Cardiac septum (tissue), 1 donor: Measurements from ENCODE around the gene FILIP1L. TPM values are rescaled to one million over a fixed set of nuclear protein-coding genes. Genes with fewer than 3 reads are reported as not detected.
"Not testable (repeated sequence)": the region's sequence is repeated elsewhere in the genome, so short reads cannot be mapped to it uniquely, and the experiment has no call there.

Experiments
- DNase-seq: peaks from one replicate; pipeline ENCODE4 v3.0.0-alpha.2; 2020; ENCODE audit warnings: low spot score
- intact Hi-C: fragments of 100-400 bp; cut with DNase I; formaldehyde crosslinking; loops from one replicate; pipeline ENCODE4 v1.14.0; 2022
- total RNA-seq: library from RNA; stranded (reverse); fragmentation: NEBNext Ultra II Directional; extraction: Animal tissue kit (Norgen Biotek cat#: 25700); gene quantifications from one replicate; pipeline ENCODE4 v1.2.1, GENCODE V29; 2021
- donor health status: DM: no; HTN: no; CAD: no.

The FILIP1L gene
- total RNA-seq, 1 donor from 2014 or later, result 120 TPM

DNA sequence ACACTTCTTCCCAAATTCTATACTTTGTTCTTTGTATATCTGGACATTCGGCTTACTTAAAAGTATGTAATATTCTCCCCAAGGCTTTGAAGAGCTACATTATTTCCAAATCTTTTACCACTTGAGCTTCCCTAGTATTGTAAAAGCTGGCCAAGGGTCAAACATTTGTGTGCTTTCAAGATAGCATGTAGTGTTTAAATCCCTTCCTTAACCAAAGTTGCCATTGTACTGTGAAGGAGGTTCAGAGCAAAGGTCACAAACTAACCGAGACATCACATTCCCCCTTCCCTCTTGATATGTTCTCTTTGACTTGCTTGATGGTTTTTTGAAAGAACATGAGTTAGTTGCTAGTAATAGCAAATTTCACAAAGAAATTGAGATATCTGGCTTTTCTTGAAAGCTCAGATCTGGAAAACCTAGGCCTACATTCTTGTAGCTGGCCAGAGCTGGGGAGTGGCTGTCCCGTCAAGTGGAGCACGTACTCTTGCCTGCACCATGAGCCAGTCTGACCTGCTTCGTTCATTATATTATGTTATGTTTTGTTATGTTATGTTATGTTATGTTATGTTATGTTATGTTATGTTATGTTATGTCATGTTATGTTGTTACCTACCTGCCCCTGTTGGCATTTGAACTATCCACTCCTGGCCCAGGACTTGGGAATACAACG is 60.2 kb downstream of the FILIP1L start:
- no peak for DNase-seq
- intact Hi-C loops, result no loop called here

DNA sequence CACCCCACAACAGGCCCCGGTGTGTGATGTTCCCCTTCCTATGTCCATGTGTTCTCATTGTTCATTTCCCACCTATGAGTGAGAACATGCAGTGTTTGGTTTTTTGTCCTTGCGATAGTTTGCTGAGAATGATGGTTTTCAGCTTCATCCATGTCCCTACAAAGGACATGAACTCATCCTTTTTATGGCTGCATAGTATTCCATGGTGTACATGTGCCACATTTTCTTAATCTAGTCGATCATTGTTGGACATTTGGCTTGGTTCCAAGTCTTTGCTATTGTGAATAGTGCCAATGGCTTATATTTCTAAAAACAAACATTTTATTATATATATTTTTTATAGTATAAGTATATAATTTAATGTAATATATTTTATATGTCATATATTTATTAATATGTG is 62.8 kb downstream of the FILIP1L start:
- intact Hi-C loops, DNase-seq: not testable (repeated sequence)

DNA sequence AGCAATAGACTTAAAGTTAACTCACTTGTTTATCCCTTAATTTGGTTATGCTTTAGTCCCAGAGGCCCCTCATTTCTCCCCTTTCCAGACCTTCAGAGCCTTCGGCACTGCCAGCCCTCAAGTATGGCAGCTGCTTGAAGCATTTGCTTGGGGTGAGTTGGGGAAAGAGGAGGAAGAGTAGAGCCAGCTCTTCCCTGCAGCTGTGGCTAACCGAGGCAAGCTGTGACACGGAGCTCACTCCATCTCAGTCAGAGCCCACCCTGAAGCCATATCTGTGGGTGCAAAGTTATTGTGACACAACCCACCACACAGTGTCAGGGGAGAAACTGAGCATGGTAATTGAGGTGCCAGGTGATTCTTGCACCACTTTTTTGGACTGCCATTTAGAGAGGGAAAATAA is 66.1 kb downstream of the FILIP1L start:
- intact Hi-C loops, result no loop called here
- no peak for DNase-seq

DNA sequence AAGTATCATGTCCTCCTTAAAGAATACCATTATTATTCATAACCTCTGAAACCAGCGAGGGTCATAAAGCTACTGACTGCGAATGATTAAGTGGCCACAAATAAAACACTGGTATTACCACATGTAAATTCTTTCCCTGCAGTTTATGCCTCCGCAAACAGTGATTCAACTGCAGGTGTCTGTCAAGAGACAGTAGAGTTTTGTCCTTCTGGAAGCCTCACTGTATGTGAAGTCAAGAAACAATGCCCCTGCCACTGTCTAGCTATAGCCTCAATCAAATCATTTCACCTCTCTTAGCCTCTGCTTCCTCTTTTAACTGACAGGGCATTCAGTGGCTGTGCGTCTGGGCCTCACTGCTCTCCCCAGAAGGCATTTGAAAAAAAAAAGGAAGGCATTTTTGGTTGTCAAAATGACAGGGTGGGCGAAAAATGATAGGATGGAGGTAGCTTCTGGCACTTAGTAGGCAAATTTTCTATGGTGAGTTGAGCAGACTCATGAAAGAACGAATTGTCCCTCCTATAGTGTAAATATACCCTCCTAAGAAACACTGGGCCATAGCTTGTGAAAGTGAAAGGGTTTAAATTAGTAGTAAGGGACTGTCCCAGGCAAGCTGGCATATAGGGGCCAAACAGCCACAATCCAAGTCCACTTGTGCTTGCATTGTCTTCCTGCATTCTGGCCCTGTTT is 66.7 kb downstream of the FILIP1L start:
- intact Hi-C loops, result no loop called here
- DNase-seq, result no peak

DNA sequence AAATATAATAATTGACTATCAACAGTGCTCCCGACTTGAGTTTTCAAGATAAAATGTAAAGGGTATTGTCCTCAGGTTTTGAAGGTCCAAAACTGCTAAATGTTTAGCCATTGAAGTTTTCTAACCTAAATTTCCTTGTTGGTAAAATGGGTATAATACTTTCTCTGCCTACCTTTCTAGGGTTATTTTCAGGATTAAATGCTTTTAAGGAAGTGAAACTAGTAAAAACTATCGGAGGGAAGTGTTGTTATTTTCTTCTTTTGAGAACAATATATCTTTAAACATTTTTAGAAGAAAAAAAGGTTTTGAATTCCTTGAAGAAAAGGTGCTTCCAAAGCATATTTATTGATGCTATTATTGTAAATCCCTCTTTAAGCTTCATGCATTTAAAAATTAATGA is 67.3 kb downstream of the FILIP1L start:
- DNase-seq, result no peak
- intact Hi-C loops, result no loop called here

DNA sequence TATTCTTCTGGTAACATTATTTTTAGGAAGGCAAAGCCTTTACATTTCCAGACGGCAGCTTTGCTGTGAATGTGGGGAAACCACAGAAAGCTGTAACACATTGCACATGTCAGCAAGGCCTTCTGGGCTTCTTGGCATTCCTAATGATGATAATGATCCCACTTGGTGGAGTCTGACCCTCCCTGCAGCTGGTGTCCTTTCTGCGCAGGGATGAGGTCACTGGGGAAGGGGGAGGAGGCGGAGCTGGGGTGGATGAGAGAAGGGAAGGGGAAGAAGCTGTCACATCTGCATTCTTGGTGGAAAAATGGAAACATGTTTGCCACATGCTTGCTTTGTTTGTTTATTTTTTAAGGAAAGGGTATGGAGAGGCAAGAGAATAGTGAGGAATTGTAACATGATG is 68.6 kb downstream of the FILIP1L start:
- no peak for DNase-seq
- intact Hi-C loops, result no loop called here

DNA sequence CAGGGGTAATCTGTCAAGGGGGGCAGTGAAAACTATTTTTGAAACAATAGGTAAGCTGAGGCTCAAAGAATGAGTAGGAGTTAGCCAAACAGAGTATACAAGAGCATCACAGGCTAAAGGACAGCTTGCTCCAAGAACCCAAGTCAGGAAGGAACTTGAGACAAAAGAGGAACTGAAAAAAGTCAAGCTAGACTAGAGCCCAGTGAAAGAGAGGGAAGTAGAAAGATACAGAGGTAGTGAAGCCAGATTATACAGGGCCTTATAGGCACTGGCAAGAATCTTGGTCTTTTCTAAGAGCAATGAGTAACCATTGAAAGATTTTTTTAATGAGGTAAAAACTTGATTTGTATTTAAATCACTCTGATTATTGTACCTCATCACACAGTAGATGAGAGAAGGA is 69.9 kb downstream of the FILIP1L start:
- intact Hi-C loops, result loop anchor here (5.0 kb wide), 1 partner anchor 102 kb away; no protein-coding TSS in a partner anchor
- no peak for DNase-seq

DNA sequence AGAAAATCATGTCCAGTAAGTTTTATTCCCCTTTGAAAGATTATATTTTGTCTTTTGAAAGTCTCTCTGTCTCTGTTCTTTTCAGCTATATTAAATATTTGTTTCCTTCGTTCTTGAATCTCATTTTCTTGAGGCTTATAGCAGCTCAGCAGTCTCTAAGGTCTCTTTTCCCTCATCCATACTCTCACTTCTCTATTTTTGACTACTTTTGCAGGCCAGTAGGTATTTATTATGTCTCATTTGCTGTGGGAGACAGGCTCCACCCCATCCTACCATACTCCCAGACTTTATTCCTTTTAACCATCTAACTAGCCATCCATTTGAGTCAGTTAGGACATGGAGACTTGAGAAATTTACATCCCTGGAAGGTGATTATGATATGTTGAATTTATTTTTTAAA is 71.0 kb downstream of the FILIP1L start:
- intact Hi-C loops, result loop anchor here (2.0 to 5.0 kb wide), 2 partner anchors 34 to 101 kb away; no protein-coding TSS in a partner anchor
- DNase-seq, result no peak

DNA sequence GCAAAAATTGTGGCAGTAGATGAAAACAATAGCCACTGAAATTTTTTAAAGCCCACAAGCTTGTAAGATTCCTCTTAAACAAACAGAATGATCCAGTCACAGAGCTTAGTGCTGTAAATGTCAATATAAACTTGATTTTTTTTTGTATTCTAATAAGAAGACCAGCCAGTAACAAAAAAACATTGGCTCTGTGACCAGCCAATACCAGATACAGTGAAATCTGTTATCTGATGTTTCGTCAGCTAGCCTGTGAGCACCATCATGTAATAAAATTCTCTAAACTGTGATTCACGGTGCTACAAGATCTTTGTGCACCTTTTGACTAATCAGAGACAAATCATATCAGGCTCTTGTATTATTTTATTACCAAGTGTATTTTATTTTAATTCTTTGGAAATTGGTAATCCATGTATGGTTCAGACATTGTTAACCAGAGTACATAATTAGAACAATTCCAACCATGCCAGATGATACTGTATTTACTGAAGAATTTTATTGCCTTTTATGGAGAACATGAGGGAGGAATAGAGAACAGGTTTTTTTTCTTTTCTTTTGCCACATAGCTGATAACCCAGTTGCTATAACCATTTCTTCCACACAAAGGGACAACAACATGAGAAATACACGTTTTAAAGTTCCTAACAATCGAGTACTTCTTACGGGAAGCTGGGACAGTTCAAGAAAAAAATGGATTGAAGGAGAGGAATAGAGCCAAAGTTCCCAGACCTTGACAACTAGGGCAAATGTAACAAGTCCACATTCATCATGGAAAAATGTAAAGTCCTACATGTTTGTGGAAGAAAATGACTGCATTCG is 71.9 kb downstream of the FILIP1L start:
- intact Hi-C loops, result loop anchor here (2.0 to 5.0 kb wide), 2 partner anchors 34 to 100 kb away; no protein-coding TSS in a partner anchor
- no peak for DNase-seq

DNA sequence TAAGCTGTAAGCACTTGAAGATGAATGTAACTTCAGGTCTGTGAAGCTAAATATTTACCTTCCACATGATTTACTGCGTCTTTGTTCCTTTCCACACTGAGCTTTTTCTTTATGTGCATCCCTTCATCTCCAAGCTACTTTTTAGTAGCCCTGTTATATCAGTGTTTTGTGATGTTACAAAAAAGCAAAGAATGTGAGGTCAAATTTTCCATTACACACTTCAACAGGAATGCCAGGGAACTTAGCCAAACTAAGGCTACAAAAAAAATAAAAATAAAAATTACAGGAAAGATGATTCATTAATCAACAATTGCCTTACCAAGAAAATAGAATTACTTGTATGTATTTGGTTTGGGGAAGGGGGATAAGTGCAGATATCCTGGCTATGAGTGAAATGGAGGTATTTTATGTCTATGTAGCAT is 73.0 kb downstream of the FILIP1L start:
- DNase-seq, result no peak
- intact Hi-C loops, result loop anchor here (2.0 to 5.0 kb wide), 3 partner anchors 99 to 197 kb away; no protein-coding TSS in a partner anchor

DNA sequence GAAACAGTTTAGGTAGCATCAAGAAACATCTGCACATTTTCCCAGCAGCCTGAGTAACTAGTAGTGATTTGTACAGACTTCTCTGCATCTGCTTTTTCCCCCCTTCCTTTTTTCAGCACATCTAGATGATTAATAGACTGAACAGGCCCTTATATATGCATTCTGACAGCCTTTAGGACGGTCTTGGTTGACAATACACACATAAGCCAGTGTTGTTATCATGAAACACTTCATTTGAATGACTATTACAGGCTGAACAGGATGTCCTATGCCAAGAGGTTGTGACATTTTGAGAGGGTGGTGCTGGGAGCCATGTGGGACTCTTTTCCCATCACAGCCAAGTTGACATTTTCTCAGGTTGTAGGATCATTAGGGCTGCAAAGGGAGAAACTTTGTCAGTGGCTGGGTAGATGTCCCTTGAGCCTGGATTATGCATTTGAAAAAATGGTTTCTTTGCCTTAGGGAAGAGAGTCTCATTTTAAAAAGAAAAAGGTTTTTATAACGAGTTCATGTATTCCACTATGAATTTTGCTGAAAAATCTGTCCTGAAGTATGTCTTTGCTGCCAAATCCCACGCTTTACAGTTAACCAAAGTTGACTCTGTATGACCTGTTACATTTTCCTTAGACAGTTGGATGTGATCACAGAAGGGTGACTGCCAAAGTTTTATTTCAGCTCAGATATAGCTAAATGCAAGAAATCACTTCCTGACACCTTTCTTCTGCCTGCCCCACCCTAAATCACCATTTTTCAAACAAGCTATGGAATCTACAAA is 73.7 kb downstream of the FILIP1L start:
- DNase-seq, result no peak
- intact Hi-C loops, result loop anchor here (2.0 to 5.0 kb wide), 3 partner anchors 98 to 196 kb away; no protein-coding TSS in a partner anchor

DNA sequence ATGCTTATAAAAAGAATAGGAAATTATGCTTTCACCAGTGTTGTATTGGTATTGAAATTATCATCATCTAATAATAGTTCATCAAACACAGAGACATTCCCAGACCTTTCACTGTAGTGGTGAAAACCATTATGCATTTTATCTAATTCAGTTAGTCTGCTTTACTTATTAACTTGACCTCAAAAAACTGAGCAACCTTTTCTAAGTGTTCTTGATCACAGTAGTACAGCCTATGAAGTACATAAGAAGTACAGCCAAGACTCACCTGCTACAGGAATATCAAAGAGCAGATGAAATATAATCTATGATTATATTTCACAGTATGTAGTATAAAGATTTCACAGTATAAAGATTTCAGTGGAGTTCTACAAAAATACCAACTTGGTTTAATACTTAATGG is 75.2 kb downstream of the FILIP1L start:
- no peak for DNase-seq
- intact Hi-C loops, result no loop called here

DNA sequence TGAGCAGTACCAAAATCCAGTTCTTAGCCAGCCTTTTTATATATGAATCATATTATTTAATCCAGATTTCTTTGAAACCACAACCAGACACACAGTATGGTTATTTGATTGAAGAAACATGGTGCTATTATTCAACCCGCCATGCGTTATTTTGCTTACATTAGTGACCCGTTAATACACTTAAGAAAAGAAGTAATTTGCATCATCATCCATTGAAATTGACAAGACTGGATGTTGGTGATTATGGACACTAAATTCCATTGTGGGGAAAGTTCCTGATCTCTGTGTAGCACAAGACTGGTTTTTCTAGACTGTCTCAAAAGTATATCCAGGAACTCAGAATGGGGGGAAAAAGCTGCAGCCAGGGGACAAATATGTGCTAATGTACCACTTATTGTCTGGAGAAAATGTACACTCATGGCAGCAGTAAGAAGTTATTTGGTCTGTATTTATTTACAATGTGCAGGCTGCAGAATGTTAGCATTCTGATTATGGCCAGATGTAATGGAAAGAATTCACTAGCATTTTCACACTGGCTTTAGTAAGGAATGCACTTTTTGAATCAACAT is 80.3 kb downstream of the FILIP1L start:
- no peak for DNase-seq
- intact Hi-C loops, result no loop called here

DNA sequence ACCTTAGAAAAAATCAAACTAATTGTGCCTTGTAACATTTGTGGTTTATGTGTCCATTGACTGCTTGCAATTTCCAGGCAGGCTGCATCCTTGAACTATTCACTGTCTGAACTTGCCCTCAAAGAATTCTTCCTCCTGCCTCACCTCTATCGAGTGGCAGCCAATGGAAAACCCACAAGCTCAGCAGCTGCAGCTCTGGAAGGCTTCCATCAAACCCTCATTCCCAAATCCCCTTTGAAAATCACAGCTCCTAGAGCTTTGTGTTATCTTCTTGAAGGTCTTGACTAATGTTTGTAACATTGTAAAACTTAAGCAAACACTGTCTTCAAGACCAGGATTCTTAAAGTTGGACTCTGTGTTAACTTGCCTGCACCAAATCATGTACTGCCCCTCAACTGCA is 81.1 kb downstream of the FILIP1L start:
- intact Hi-C loops, result no loop called here
- DNase-seq, result no peak

DNA sequence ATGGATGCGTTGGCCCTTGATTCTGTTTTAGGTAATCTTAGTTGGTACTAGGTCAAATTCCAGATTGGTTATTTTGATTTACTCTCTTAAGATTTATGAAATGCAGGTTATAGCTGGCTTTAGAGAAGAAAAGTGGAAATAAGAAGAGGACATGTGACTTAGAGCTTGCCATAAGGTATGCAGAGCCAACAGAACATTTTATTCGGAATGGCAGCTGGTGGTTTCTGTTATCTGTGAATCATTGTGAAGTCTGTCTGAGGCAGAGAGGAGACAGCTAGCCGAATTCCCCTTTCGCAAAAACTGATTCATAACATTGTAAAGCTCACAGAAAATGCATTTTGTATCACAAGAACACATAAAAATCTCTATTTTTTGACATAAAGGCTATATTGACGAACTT is 82.1 kb downstream of the FILIP1L start:
- DNase-seq, result no peak
- intact Hi-C loops, result no loop called here

DNA sequence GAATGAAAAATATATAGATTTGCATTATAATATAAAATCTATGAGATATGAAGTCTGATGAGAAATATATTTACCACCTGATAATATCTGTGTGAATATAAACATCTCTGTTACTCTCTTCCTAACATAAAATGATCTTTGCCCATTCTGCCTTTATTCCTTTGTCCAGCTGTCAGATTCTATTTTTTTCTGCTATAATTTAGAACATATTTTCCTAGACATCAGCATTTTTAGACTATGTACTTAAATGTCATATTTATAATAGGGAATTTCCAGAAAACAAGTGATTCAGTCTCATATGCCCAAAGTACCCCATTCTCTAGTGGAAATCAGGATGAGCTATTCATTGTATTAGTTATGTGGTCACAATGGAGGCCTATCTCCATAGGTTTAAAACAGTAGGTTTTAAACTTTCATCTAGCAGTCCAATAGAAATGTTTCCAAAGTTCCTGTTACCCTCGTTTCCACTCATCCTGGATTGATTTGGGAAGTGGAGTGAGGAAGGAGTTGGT is 83.3 kb downstream of the FILIP1L start:
- intact Hi-C loops, result no loop called here
- DNase-seq, result no peak

DNA sequence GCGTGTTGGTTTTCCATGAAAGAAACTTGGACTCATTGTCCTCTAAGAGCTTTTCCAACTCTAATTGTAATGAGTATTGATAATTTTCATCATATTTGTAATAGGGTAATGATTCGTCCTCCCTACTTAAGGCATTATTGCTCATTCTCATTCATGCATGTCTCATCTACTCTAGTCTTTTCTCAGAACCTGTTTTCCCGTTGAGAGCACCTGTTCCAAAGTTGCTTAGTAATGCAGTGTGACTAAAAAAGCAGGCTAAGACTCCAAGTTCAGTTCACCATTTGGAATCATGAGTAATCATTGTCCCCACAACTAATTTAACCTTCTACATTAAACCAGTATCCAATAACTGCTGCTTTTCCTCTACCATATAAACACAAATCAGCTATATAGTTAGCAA is 84.0 kb downstream of the FILIP1L start:
- DNase-seq, result no peak
- intact Hi-C loops, result no loop called here

DNA sequence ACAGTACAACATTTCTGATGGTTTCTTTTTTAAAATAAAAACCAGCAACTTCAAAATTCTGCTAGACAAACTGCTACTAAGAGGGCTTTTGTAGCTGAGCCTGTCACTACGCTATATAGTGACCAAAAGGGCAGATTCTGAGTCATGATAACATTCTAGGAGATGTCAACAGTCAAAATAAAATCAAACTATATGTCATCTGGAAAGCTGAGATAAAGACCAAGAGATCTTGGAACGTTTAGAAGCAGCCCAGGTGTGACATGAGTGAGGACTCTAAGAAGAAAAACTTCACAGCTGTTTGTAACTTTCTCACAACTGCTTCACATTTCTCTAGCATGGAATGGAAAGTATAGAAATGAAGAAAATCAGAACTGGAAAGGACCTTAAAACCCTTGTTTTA is 84.6 kb downstream of the FILIP1L start:
- no peak for DNase-seq
- intact Hi-C loops, result no loop called here

DNA sequence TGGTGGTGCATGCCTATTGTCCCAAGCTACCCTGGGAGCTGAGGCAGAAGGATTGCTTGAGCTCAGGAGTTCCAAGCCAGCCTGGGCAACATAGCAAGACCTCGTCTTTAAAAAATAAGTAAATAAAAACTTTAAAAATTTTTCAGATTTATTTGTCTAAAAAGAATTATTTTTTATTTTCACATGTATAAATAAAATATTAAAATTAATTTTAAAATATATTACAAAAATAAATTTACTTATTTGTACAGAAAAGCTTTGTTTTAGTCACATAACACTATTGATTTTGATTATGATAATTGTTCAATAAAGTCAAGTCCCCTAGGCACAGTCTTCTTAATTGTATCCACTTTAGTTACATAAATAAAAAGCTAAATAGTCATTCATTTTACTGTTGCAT is 85.2 kb downstream of the FILIP1L start:
- DNase-seq, result no peak
- intact Hi-C loops, result no loop called here
